Measurements from ENCODE around the gene HK1. TPM values are rescaled to one million over a fixed set of nuclear protein-coding genes. Genes with fewer than 3 reads are reported as not detected.

HK1 gene
- total and polyA plus RNA-seq, 2 donors (not counting 1 experiment from before 2014, with no cell fraction given): 24.7 to 40.8 TPM

DNA sequence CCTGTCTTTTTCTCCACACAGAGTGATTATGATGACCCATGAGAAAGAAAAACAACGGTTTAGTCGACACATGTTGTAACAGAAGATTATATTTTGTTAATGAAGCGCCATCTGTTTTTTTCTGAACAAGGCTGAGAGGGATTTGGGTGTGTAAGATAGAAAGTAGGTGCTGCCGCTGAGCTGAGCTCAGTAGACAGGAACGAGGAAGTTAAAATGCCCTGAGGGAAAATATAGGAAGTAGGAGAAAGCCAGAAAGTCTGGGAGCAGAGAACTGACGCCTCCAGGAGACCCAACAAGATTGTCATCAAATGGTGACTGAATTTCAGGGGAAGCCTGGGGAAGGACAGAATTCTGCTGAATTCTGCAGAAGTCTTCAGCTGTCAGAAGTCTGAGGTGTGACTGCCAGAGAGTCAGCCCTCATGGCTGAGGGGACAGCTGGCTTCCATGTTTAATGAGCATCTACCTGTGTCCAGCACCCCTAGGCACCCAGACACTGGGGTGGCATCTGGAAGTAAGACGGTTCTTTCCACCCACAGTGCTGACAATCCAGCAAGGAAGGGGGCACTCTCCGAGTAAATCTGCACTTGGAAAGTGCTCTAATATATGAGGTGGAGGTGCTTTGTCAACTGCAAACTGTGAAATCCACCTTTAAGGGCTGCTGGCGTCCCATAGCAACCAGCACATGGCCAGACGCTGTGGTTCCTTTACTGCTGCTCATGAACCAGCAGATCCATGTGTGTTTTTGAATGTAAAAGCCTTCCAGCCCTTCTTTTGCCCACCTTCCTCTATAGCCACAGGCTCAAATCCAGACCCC lies 160.4 kb downstream of the HK1 start:
- H3K4me2 ChIP-seq (replicated peaks; ENCODE audit: low read depth, low read length, poor library complexity, severe bottlenecking): no peak overlapping the region
- DNase-seq (no peak), ATAC-seq (ENCODE audit: low read depth) (no peak)
- no peak overlapping the region for H3K9ac ChIP-seq (ENCODE audit: low read length)
- WGBS (ENCODE audit: insufficient coverage): 37% methylated on average over 9 of the region's 10 CpGs
- TF ChIP-seq EZH2 (IDR thresholded peaks at IDR 0.05; ENCODE audit: borderline replicate concordance, insufficient read depth, low read depth, low read length, poor library complexity, severe bottlenecking): no peak
- TF ChIP-seq, protein P1, sequence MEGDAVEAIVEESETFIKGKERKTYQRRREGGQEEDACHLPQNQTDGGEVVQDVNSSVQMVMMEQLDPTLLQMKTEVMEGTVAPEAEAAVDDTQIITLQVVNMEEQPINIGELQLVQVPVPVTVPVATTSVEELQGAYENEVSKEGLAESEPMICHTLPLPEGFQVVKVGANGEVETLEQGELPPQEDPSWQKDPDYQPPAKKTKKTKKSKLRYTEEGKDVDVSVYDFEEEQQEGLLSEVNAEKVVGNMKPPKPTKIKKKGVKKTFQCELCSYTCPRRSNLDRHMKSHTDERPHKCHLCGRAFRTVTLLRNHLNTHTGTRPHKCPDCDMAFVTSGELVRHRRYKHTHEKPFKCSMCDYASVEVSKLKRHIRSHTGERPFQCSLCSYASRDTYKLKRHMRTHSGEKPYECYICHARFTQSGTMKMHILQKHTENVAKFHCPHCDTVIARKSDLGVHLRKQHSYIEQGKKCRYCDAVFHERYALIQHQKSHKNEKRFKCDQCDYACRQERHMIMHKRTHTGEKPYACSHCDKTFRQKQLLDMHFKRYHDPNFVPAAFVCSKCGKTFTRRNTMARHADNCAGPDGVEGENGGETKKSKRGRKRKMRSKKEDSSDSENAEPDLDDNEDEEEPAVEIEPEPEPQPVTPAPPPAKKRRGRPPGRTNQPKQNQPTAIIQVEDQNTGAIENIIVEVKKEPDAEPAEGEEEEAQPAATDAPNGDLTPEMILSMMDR (IDR thresholded peaks at IDR 0.05): no peak
- H2AFZ ChIP-seq (ENCODE audit: insufficient read depth, low read depth, low read length, poor library complexity, severe bottlenecking): no peak overlapping the region
- no peaks in the 10 kb centered on the region for H3K4me1 Mint-ChIP-seq
- peaks cover 0 to 11% (median 0%) of the 10 kb centered on the region in 4 experiments for H3K27me3 ChIP-seq (replicated peaks in 1 of 4; ENCODE audit: control extremely low read depth in 1 of 4, control insufficient read depth in 3 of 4, insufficient read depth in 4 of 4, low read length in 3 of 4)
- no peak overlapping the region for H3K4me3 Mint-ChIP-seq
- no peak overlapping the region for H3K4me3 ChIP-seq (ENCODE audit: control extremely low read depth in 1 of 5, extremely low read depth in 1 of 5, insufficient read depth in 1 of 5, low read depth in 2 of 5, low read length in 4 of 5)
- peaks cover 34% of the 10 kb centered on the region for H3K27me3 Mint-ChIP-seq
- no peaks in the 10 kb centered on the region for H3K4me1 ChIP-seq (ENCODE audit: control insufficient read depth in 2 of 2, insufficient read depth in 2 of 2, low read length in 2 of 2)
- no peaks in the 10 kb centered on the region for H4K20me1 ChIP-seq (ENCODE audit: control insufficient read depth, insufficient read depth, low read length, poor library complexity, severe bottlenecking)
- peaks cover 0 to 5% (median 0%) of the 10 kb centered on the region in 3 donors for H3K9me3 ChIP-seq (ENCODE audit: control extremely low read depth in 1 of 3, control insufficient read depth in 2 of 3, insufficient read depth in 1 of 3, low read length in 2 of 3)
- no peaks in the 10 kb centered on the region for H3K9me3 Mint-ChIP-seq (ENCODE audit: insufficient read depth)
- intact Hi-C loops (cut with micrococcal nuclease): no loop called here
- CTCF ChIA-PET: no interaction called here
- no peaks in the 10 kb centered on the region for H3K36me3 ChIP-seq (replicated peaks in 1 of 2; ENCODE audit: control extremely low read depth in 1 of 2, control insufficient read depth in 1 of 2, extremely low read depth in 1 of 2, insufficient read depth in 2 of 2, low read length in 1 of 2)
- no peak overlapping the region for H3K27ac Mint-ChIP-seq
- POLR2A ChIA-PET: no interaction called here
- no peak overlapping the region for H3K27ac ChIP-seq (ENCODE audit: low read length in 2 of 2)
- H3K79me2 ChIP-seq (ENCODE audit: control insufficient read depth, insufficient read depth, low read length): no peaks in the 10 kb centered on the region

DNA sequence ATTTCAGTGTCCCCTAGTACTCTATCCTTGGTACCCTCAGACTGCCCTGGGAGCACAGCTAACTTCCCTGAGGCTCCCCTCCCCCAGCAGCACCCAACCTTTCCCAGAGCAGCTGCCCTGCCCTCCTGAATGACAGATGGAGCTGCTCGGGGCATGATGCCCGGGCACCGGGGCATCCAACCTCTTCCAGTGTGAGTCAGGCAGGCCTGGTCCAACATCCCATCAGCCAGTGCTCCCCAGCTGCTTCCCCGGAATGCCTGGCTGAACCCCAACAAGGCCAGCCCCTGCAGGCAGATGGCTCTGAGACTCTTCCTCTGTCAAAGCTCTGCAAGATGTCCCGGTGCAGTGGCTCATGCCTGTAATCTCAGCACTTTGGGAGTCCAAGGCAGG lies 161.0 kb downstream of the HK1 start:
- H2AFZ ChIP-seq (ENCODE audit: insufficient read depth, low read depth, low read length, poor library complexity, severe bottlenecking): no peak overlapping the region
- peaks cover 0 to 5% (median 0%) of the 10 kb centered on the region in 3 donors for H3K9me3 ChIP-seq (ENCODE audit: control extremely low read depth in 1 of 3, control insufficient read depth in 2 of 3, insufficient read depth in 1 of 3, low read length in 2 of 3)
- H3K4me1 ChIP-seq (ENCODE audit: control insufficient read depth in 2 of 2, insufficient read depth in 2 of 2, low read length in 2 of 2): no peaks in the 10 kb centered on the region
- H3K27ac ChIP-seq (ENCODE audit: low read length in 2 of 2): no peak overlapping the region
- ChIA-PET CTCF (no interaction called here), POLR2A (no interaction called here)
- Mint-ChIP-seq H3K27me3 (peaks cover 30% of the 10 kb centered on the region), H3K9me3 (ENCODE audit: insufficient read depth) (no peaks in the 10 kb centered on the region), H3K27ac (no peak overlapping the region), H3K4me1 (no peaks in the 10 kb centered on the region), H3K4me3 (no peak overlapping the region)
- H3K4me3 ChIP-seq (ENCODE audit: control extremely low read depth in 1 of 5, extremely low read depth in 1 of 5, insufficient read depth in 1 of 5, low read depth in 2 of 5, low read length in 4 of 5): no peak overlapping the region
- H4K20me1 ChIP-seq (ENCODE audit: control insufficient read depth, insufficient read depth, low read length, poor library complexity, severe bottlenecking): no peaks in the 10 kb centered on the region
- TF ChIP-seq EZH2 (IDR thresholded peaks at IDR 0.05; ENCODE audit: borderline replicate concordance, insufficient read depth, low read depth, low read length, poor library complexity, severe bottlenecking): no peak
- TF ChIP-seq, protein P1 (IDR thresholded peaks at IDR 0.05): no peak
- ATAC-seq (ENCODE audit: low read depth): no peak
- intact Hi-C loops (cut with micrococcal nuclease): no loop called here
- H3K36me3 ChIP-seq (replicated peaks in 1 of 2; ENCODE audit: control extremely low read depth in 1 of 2, control insufficient read depth in 1 of 2, extremely low read depth in 1 of 2, insufficient read depth in 2 of 2, low read length in 1 of 2): no peaks in the 10 kb centered on the region
- H3K9ac ChIP-seq (ENCODE audit: low read length): no peak overlapping the region
- H3K27me3 ChIP-seq (replicated peaks in 1 of 4; ENCODE audit: control extremely low read depth in 1 of 4, control insufficient read depth in 3 of 4, insufficient read depth in 4 of 4, low read length in 3 of 4): peaks cover 0 to 12% (median 0%) of the 10 kb centered on the region in 4 experiments
- no peak overlapping the region for H3K4me2 ChIP-seq (replicated peaks; ENCODE audit: low read depth, low read length, poor library complexity, severe bottlenecking)
- no peak for DNase-seq
- WGBS (ENCODE audit: insufficient coverage): 87% methylated on average over 5 of the region's 5 CpGs
- H3K79me2 ChIP-seq (ENCODE audit: control insufficient read depth, insufficient read depth, low read length): no peaks in the 10 kb centered on the region
